IMR-90 (cell line): ENCODE data around the gene CEBPE. TPM values are rescaled to one million over a fixed set of nuclear protein-coding genes. Genes with fewer than 3 reads are reported as not detected.

Source experiments
- ATAC-seq: fragments of 200-7000 bp; cut with Tn5 transposase; 2 replicates; pipeline ENCODE4 v1.9.1; 2020; ENCODE audit warnings: low read depth, mild to moderate bottlenecking, moderate library complexity
- BruUV-seq: library from RNA; stranded (reverse); fragments of 400-500 nt; replicated peaks from 2 replicates; lab custom pipeline; 2021; lab: Mats Ljungman, UMichigan
- CTCF ChIA-PET: fragments of 300-600 bp; formaldehyde crosslinking; extraction: SDS; loops from one replicate; lab custom pipeline; 2021; ENCODE audit warnings: antibody characterized with exemption; lab: Yijun Ruan, JAX
- POLR2A ChIA-PET: fragments of 300-600 bp; sonication (Branson Sonifier 250); formaldehyde crosslinking; loops from one replicate; lab custom pipeline; 2022; ENCODE audit warnings: antibody characterized with exemption; ENCODE audit not compliant: unreplicated experiment; lab: Charles Lee
- DNase-seq: peaks from one replicate; pipeline ENCODE4 v3.0.0; 2013
- H2AFZ ChIP-seq: replicated peaks from 2 replicates; pipeline ENCODE3; 2013; ENCODE audit warnings: low read length, mild to moderate bottlenecking; ENCODE audit not compliant: poor library complexity
- H2AK5ac ChIP-seq: 2 replicates; pipeline ENCODE4 v1.6.1; 2013; ENCODE audit warnings: low read depth, low read length, inconsistent platforms
- H2AK9ac ChIP-seq: replicated peaks from 2 replicates; pipeline ENCODE3; 2013; ENCODE audit warnings: mild to moderate bottlenecking, low read depth, low read length, moderate library complexity; ENCODE audit not compliant: poor library complexity
- H2BK120ac ChIP-seq: 2 replicates; pipeline ENCODE4 v1.6.1; 2013; ENCODE audit warnings: low read depth, low read length, inconsistent platforms
- H2BK15ac ChIP-seq: 3 replicates; pipeline ENCODE4 v1.6.1; 2013; ENCODE audit warnings: low read depth, low read length, inconsistent platforms
- H2BK20ac ChIP-seq: 2 replicates; pipeline ENCODE4 v1.6.1; 2013; ENCODE audit warnings: low read depth, mild to moderate bottlenecking, inconsistent platforms, low read length, moderate library complexity
- H2BK5ac ChIP-seq: 2 replicates; pipeline ENCODE4 v1.6.1; 2013; ENCODE audit warnings: mild to moderate bottlenecking, low read depth, low read length, inconsistent platforms; ENCODE audit not compliant: poor library complexity, severe bottlenecking
- H3K14ac ChIP-seq: replicated peaks from 2 replicates; pipeline ENCODE4 v1.6.1; 2013; ENCODE audit warnings: low read depth, low read length, inconsistent platforms
- H3K18ac ChIP-seq: 2 replicates; pipeline ENCODE4 v1.6.1; 2013; ENCODE audit warnings: low read depth, low read length, control low read depth
- H3K23ac ChIP-seq: 2 replicates; pipeline ENCODE4 v1.6.1; 2013; ENCODE audit warnings: low read depth, low read length, inconsistent platforms
- H3K27ac ChIP-seq: 2 replicates; pipeline ENCODE4 v1.5.1; 2013; ENCODE audit warnings: mild to moderate bottlenecking, control low read depth, low read length; ENCODE audit not compliant: insufficient read depth
- H3K27me3 ChIP-seq: 2 replicates; pipeline ENCODE4 v1.6.1; 2013; ENCODE audit warnings: low read length; ENCODE audit not compliant: control insufficient read depth, insufficient read depth
- H3K36me3 ChIP-seq: 2 replicates; pipeline ENCODE4 v1.6.1; 2013; ENCODE audit warnings: low read length, mixed read lengths; ENCODE audit not compliant: control insufficient read depth, insufficient read depth
- H3K4ac ChIP-seq: 2 replicates; pipeline ENCODE4 v1.6.1; 2013; ENCODE audit warnings: low read depth, low read length, inconsistent platforms
- H3K4me1 ChIP-seq: 2 replicates; pipeline ENCODE4 v1.6.1; 2013; ENCODE audit warnings: low read length, mixed read lengths; ENCODE audit not compliant: control insufficient read depth, insufficient read depth
- H3K4me2 ChIP-seq: 2 replicates; pipeline ENCODE4 v1.6.1; 2013; ENCODE audit warnings: low read depth, mild to moderate bottlenecking, control low read depth, low read length, moderate library complexity
- H3K4me3 ChIP-seq: 2 replicates; pipeline ENCODE4 v1.5.1; 2013; ENCODE audit warnings: low read depth, mild to moderate bottlenecking, control low read depth, low read length, moderate library complexity; ENCODE audit not compliant: insufficient read depth
- H3K56ac ChIP-seq: 2 replicates; pipeline ENCODE4 v1.6.1; 2013; ENCODE audit warnings: low read length, inconsistent platforms; ENCODE audit not compliant: insufficient read depth; ENCODE audit errors: extremely low read depth
- H3K79me1 ChIP-seq, 2 experiments: 2 replicates each; pipeline ENCODE4 v1.6.1; 2013; ENCODE audit warnings: low read length in 2 of 2, inconsistent platforms in 1 of 2, low read depth in 1 of 2
- H3K9ac ChIP-seq: 2 replicates; pipeline ENCODE4 v1.6.1; 2013; ENCODE audit warnings: low read depth, low read length, control low read depth
- H3K9me1 ChIP-seq: 2 replicates; pipeline ENCODE4 v1.6.1; 2013; ENCODE audit warnings: low read length, inconsistent platforms; ENCODE audit not compliant: insufficient read depth
- H3K9me3 ChIP-seq: 2 replicates; pipeline ENCODE4 v1.6.1; 2013; ENCODE audit warnings: low read length; ENCODE audit not compliant: control insufficient read depth, insufficient read depth
- H4K20me1 ChIP-seq: 2 replicates; pipeline ENCODE4 v1.6.1; 2013; ENCODE audit warnings: low read length, inconsistent platforms; ENCODE audit not compliant: insufficient read depth
- H4K5ac ChIP-seq: 2 replicates; pipeline ENCODE4 v1.6.1; 2013; ENCODE audit warnings: mild to moderate bottlenecking, low read depth, low read length, control low read depth
- H4K8ac ChIP-seq, 2 experiments: 2 replicates each; pipeline ENCODE4 v1.6.1; 2013; ENCODE audit warnings: low read depth in 2 of 2, low read length in 2 of 2, control low read depth in 1 of 2, inconsistent platforms in 1 of 2
- H4K91ac ChIP-seq: 2 replicates; pipeline ENCODE4 v1.6.1; 2013; ENCODE audit warnings: low read depth, low read length, inconsistent platforms; ENCODE audit not compliant: insufficient read depth
- CEBPB ChIP-seq: IDR thresholded peaks from 2 replicates; pipeline ENCODE4 v1.6.1; 2012; ENCODE audit warnings: low read depth, low read length, improper control_type of control experiment
- FOS ChIP-seq: fragments of 150-350 bp; IDR thresholded peaks from 2 replicates; pipeline ENCODE4 v1.6.1; 2016; ENCODE audit warnings: low read depth, low read length
- MAFK ChIP-seq: IDR thresholded peaks from 2 replicates; pipeline ENCODE4 v1.6.1; 2012; ENCODE audit warnings: low read depth, low read length, improper control_type of control experiment
- NFE2L2 ChIP-seq: fragments of 150-350 bp; IDR thresholded peaks from 2 replicates; pipeline ENCODE4 v1.6.1; 2016; ENCODE audit warnings: low read depth, mild to moderate bottlenecking, low read length
- POLR2A ChIP-seq: IDR thresholded peaks from 2 replicates; pipeline ENCODE4 v1.6.1; 2012; ENCODE audit warnings: mild to moderate bottlenecking, low read depth, low read length
- RAD21 ChIP-seq: IDR thresholded peaks from 2 replicates; pipeline ENCODE4 v1.6.1; 2012; ENCODE audit warnings: low read length, improper control_type of control experiment
- RFX5 ChIP-seq: IDR thresholded peaks from 2 replicates; pipeline ENCODE4 v1.8.0; 2012; ENCODE audit warnings: low read depth, mild to moderate bottlenecking, low read length, moderate library complexity
- SMC3 ChIP-seq: fragments of 150-350 bp; IDR thresholded peaks from 2 replicates; pipeline ENCODE4 v1.6.1; 2016; ENCODE audit warnings: low read depth, mild to moderate bottlenecking, antibody characterized with exemption, low read length, moderate library complexity
- USF2 ChIP-seq: fragments of 150-350 bp; IDR thresholded peaks from 2 replicates; pipeline ENCODE4 v1.6.1; 2017; ENCODE audit warnings: mild to moderate bottlenecking, antibody characterized with exemption, low read length, low read depth
- WGBS, 2 experiments: methylation state at CpG; one replicate each; pipeline versions ENCODE4 v1.1.5 to v1.1.7; 2013; ENCODE audit warnings: missing lambda C conversion rate in 2 of 2; ENCODE audit not compliant: insufficient read length in 1 of 2; ENCODE audit errors: extremely low coverage in 2 of 2; 5-methylcytosine and 5-hydroxymethylcytosine counted together
- dilution Hi-C: fragments of 300-500 bp; cut with HindIII; formaldehyde crosslinking; loops from one replicate; pipeline ENCODE4 v1.14.3; 2018; ENCODE audit warnings: low sequenced_read_pairs; ENCODE audit not compliant: unreplicated experiment
- in situ Hi-C: fragments of 300-500 bp; cut with MboI; formaldehyde crosslinking; loops from 3 replicates; pipeline ENCODE4 v1.14.3; 2019; ENCODE audit warnings: low sequenced_read_pairs, inconsistent platforms, mixed read lengths
- intact Hi-C: fragments of 100-400 bp; cut with micrococcal nuclease; formaldehyde crosslinking; loops from 2 replicates; pipeline ENCODE4 v1.10.0; 2022
- polyA plus RNA-seq, 3 experiments: library from polyadenylated mRNA; depleted of rRNA; stranded (reverse); fragments of >200 nt; gene quantifications; 2 replicates each; pipeline ENCODE4 v1.2.3, GENCODE V29; 2012; ENCODE audit warnings: low replicate concordance in 1 of 3
- total RNA-seq: library from RNA; depleted of rRNA; stranded (reverse); fragments of >200 nt; gene quantifications from 2 replicates; pipeline ENCODE4 v1.2.3, GENCODE V29; 2012

CEBPE gene
- total and polyA plus RNA-seq, 2 of the 4 experiments (the other 2 are of a cell fraction), result 0.05 TPM; not detected in 1

- no peak overlapping the region for H3K4me2 ChIP-seq
- dilution Hi-C loops, result no loop called here
- no peak overlapping the region for H3K27ac ChIP-seq
Observed at GRCh38 chr14:23153851-23154796, 35.1 kb upstream of the CEBPE start.

More at GRCh38 chr14:23153851-23154796, 35.1 kb upstream of the CEBPE start:
- Histone ChIP-seq H2BK5ac (no peak overlapping the region), H3K4ac (no peak overlapping the region), H4K91ac (no peak overlapping the region), H4K20me1 (no peaks in the 10 kb centered on the region), H3K9me1 (0 out of 2 replicates have a peak, but pooled peaks cover 3% of the 10 kb centered on the region), H3K27me3 (peaks cover 16% of the 10 kb centered on the region), H3K36me3 (no peaks in the 10 kb centered on the region), H4K8ac (peak overlapping the region in 1 of 2 experiments; percentile 15; a peak in 1 of 4 replicates), H2AK9ac (no peak overlapping the region), H3K56ac (no peak overlapping the region), H3K4me3 (no peak overlapping the region), H3K14ac (no peak overlapping the region), H2BK15ac (no peak overlapping the region), H2AFZ (peak overlapping the region; percentile 36), H3K79me1 (no peaks in the 10 kb centered on the region), H3K9me3 (no peaks in the 10 kb centered on the region), H3K4me1 (peaks cover 4% of the 10 kb centered on the region), H3K23ac (no peak overlapping the region), H2BK20ac (no peak overlapping the region), H2AK5ac (no peak overlapping the region), H4K5ac (no peak overlapping the region; the same call in 1 of the 2 replicates), H3K9ac (no peak overlapping the region), H3K18ac (no peak overlapping the region), H2BK120ac (no peak overlapping the region)
- CTCF ChIA-PET, result no interaction called here
- WGBS, 2 experiments, result 85% methylated on average over 4 of the region's 28 CpGs; no CpG with 5 or more reads in 1 of the 2 experiments
- POLR2A ChIA-PET, result no interaction called here
- no TSS peak for BruUV-seq
- DNase-seq (no peak), ATAC-seq (no peak)
- no peak for TF ChIP-seq RAD21
- TF ChIP-seq NFE2L2, result no peak
- TF ChIP-seq SMC3, result no peak
- no peak for TF ChIP-seq RFX5
- TF ChIP-seq FOS, result no peak
- no peak for TF ChIP-seq USF2
- no peak for TF ChIP-seq MAFK
- TF ChIP-seq POLR2A, result no peak
- TF ChIP-seq CEBPB, result no peak
- intact Hi-C loops, result loop anchor here (2.0 kb wide), 1 partner anchor 33 kb away; no protein-coding TSS in a partner anchor
- in situ Hi-C loops, result no loop called here
